ENCODE results near the gene SAMD11. TPM values are rescaled to one million over a fixed set of nuclear protein-coding genes. Genes with fewer than 3 reads are reported as not detected.

SAMD11 gene
- total RNA-seq, 1 donor from 2014 or later = 1.7 TPM

- no peak for DNase-seq (ENCODE audit: missing footprints)
- intact Hi-C loops (cut with DNase I) = loop anchor here (5.0 kb wide), 1 partner anchor 48 kb away; no protein-coding TSS in a partner anchor
- ATAC-seq = no peak
Measured at GRCh38 chr1:954927-955326, 31.2 kb downstream of the SAMD11 start.

- intact Hi-C loops (cut with DNase I) = loop anchor here (5.0 kb wide), 1 partner anchor 48 kb away; no protein-coding TSS in a partner anchor
- ATAC-seq (no peak), DNase-seq (ENCODE audit: missing footprints) (no peak)
Measured at GRCh38 chr1:955474-955873, 31.8 kb downstream of the SAMD11 start.

GRCh38 chr1:956636-957035 is 32.9 kb downstream of the SAMD11 start:
- DNase-seq (ENCODE audit: missing footprints) (no peak), ATAC-seq (no peak)
- intact Hi-C loops (cut with DNase I) = loop anchor here (5.0 kb wide), 1 partner anchor 49 kb away; no protein-coding TSS in a partner anchor

- ATAC-seq (peak; percentile 95), DNase-seq (ENCODE audit: missing footprints) (peak; percentile 97)
- intact Hi-C loops (cut with DNase I) = loop anchor here (5.0 kb wide), 1 partner anchor 52 kb away; no protein-coding TSS in a partner anchor
Measured at GRCh38 chr1:958823-959730, 35.4 kb downstream of the SAMD11 start, which contains the start of gene NOC2L. Gene NOC2L (minus strand): TSS chr1:959256. CDS start chr1:959240, 16 bp downstream.

GRCh38 chr1:959731-960362 is 36.1 kb downstream of the SAMD11 start:
- ATAC-seq = no peak
- intact Hi-C loops (cut with DNase I) = loop anchor here (5.0 kb wide), 1 partner anchor 53 kb away; no protein-coding TSS in a partner anchor
- no peak for DNase-seq (ENCODE audit: missing footprints)

GRCh38 chr1:960363-961131 is 36.8 kb downstream of the SAMD11 start, which contains the start of gene KLHL17:
Gene KLHL17 (plus strand): TSS chr1:960584. CDS start chr1:960694, 110 bp downstream.
- intact Hi-C loops (cut with DNase I) = no loop called here
- peak; percentile 58 for ATAC-seq
- peak; percentile 93 for DNase-seq (ENCODE audit: missing footprints)

GRCh38 chr1:961132-961669 is 37.5 kb downstream of the SAMD11 start:
- DNase-seq (ENCODE audit: missing footprints) (no peak), ATAC-seq (no peak)
- intact Hi-C loops (cut with DNase I) = no loop called here

GRCh38 chr1:962381-963300 is 38.9 kb downstream of the SAMD11 start:
- intact Hi-C loops (cut with DNase I) = no loop called here
- ATAC-seq = no peak
- no peak for DNase-seq (ENCODE audit: missing footprints)

- DNase-seq (ENCODE audit: missing footprints) (no peak), ATAC-seq (no peak)
- intact Hi-C loops (cut with DNase I) = no loop called here
Measured at GRCh38 chr1:963301-963651, 39.6 kb downstream of the SAMD11 start.

GRCh38 chr1:963746-964525 is 40.2 kb downstream of the SAMD11 start:
- intact Hi-C loops (cut with DNase I) = no loop called here
- DNase-seq (ENCODE audit: missing footprints) = no peak
- no peak for ATAC-seq

GRCh38 chr1:964691-965525 is 41.2 kb downstream of the SAMD11 start:
- intact Hi-C loops (cut with DNase I) = no loop called here
- DNase-seq (ENCODE audit: missing footprints) = no peak
- no peak for ATAC-seq

GRCh38 chr1:965526-966134 is 41.9 kb downstream of the SAMD11 start:
- no peak for ATAC-seq
- intact Hi-C loops (cut with DNase I) = no loop called here
- no peak for DNase-seq (ENCODE audit: missing footprints)

GRCh38 chr1:966135-966703 is 42.5 kb downstream of the SAMD11 start, which contains the start of gene PLEKHN1:
Gene PLEKHN1 (plus strand): TSS chr1:966482. CDS start chr1:966532, 50 bp downstream.
- intact Hi-C loops (cut with DNase I) = no loop called here
- ATAC-seq (peak; percentile 18), DNase-seq (ENCODE audit: missing footprints) (no peak)

- ATAC-seq (peak; percentile 55), DNase-seq (ENCODE audit: missing footprints) (peak; percentile 85)
- intact Hi-C loops (cut with DNase I) = no loop called here
Measured at GRCh38 chr1:966704-967300, 43.1 kb downstream of the SAMD11 start.

All from Right ventricle myocardium inferior (tissue), 1 donor.